A673 (cell line): ENCODE results near the gene CTAG2. TPM values are rescaled to one million over a fixed set of nuclear protein-coding genes. Genes with fewer than 3 reads are reported as not detected.
"Not testable (repeated sequence)": the region's sequence is repeated elsewhere in the genome, so short reads cannot be mapped to it uniquely, and the experiment has no call there.

Source experiments
- BruUV-seq: library from RNA; stranded (reverse); fragments of 400-500 nt; replicated peaks from 2 replicates; lab custom pipeline; 2021; lab: Mats Ljungman, UMichigan
- CTCF ChIA-PET: fragments of 300-600 bp; sonication (Branson Sonifier 250); formaldehyde crosslinking; loops from one replicate; lab custom pipeline; 2022; ENCODE audit warnings: antibody characterized with exemption; lab: Charles Lee
- POLR2A ChIA-PET: fragments of 300-600 bp; sonication (Branson Sonifier 250); formaldehyde crosslinking; loops from one replicate; lab custom pipeline; 2022; ENCODE audit warnings: antibody characterized with exemption; ENCODE audit not compliant: low non-redundant PET; lab: Charles Lee
- DNase-seq: peaks from one replicate; pipeline ENCODE4 v3.0.0-alpha.2; 2015; ENCODE audit warnings: low spot score
- H3K27ac ChIP-seq: fragments of 200-600 bp; sonication (generic); 2 replicates; pipeline ENCODE4 v1.5.1; 2016; ENCODE audit warnings: mixed run types, low read depth, mild to moderate bottlenecking, mixed read lengths, antibody characterized with exemption, low read length; ENCODE audit not compliant: poor library complexity, severe bottlenecking
- H3K27me3 ChIP-seq: fragments of 200-600 bp; sonication (generic); replicated peaks from 2 replicates; pipeline ENCODE4 v1.6.1; 2017; ENCODE audit warnings: mixed run types, low read depth, mild to moderate bottlenecking, mixed read lengths, antibody characterized with exemption, low read length; ENCODE audit not compliant: insufficient read depth, poor library complexity
- H3K36me3 ChIP-seq: fragments of 200-600 bp; sonication (generic); 2 replicates; pipeline ENCODE4 v1.6.1; 2016; ENCODE audit warnings: mixed run types, mild to moderate bottlenecking, mixed read lengths, antibody characterized with exemption, low read length; ENCODE audit not compliant: insufficient read depth, poor library complexity, severe bottlenecking
- H3K4me1 ChIP-seq: fragments of 200-600 bp; sonication (generic); 2 replicates; pipeline ENCODE4 v1.6.1; 2017; ENCODE audit warnings: mixed run types, mild to moderate bottlenecking, mixed read lengths, antibody characterized with exemption, low read length; ENCODE audit not compliant: insufficient read depth, poor library complexity, severe bottlenecking
- H3K4me3 ChIP-seq: fragments of 200-600 bp; sonication (generic); 2 replicates; pipeline ENCODE4 v1.5.1; 2016; ENCODE audit warnings: low read depth, mixed run types, mild to moderate bottlenecking, mixed read lengths, low read length; ENCODE audit not compliant: poor library complexity, severe bottlenecking
- H3K9me3 ChIP-seq: fragments of 200-600 bp; sonication (generic); 2 replicates; pipeline ENCODE4 v1.6.1; 2016; ENCODE audit warnings: mixed run types, low read depth, mild to moderate bottlenecking, mixed read lengths, antibody characterized with exemption, low read length; ENCODE audit not compliant: poor library complexity, severe bottlenecking
- EZH2 ChIP-seq: fragments of 200-600 bp; sonication (generic); IDR thresholded peaks from 2 replicates; pipeline ENCODE4 v1.6.1; 2017; ENCODE audit warnings: borderline replicate concordance, low read depth, mild to moderate bottlenecking, mixed read lengths, antibody characterized with exemption, low read length; ENCODE audit not compliant: poor library complexity, severe bottlenecking
- intact Hi-C: fragments of 100-400 bp; cut with micrococcal nuclease; formaldehyde crosslinking; loops from one replicate; pipeline ENCODE4 v1.10.0; 2022; ENCODE audit not compliant: unreplicated experiment
- total RNA-seq: library from RNA; stranded (reverse); gene quantifications from 2 replicates; pipeline ENCODE4 v1.2.3, GENCODE V29; 2021
- TF ChIP-seq, protein P1 (sequence below): fragments of 300-800, 200-600 bp; sonication (generic); conservative IDR thresholded peaks from 2 replicates; pipeline ENCODE4 v1.5.1; 2017; ENCODE audit warnings: low read depth, mild to moderate bottlenecking, antibody characterized with exemption, low read length, moderate library complexity, mixed read lengths

The CTAG2 gene
- total RNA-seq, 1 experiment from 2014 or later, result not detected

DNA sequence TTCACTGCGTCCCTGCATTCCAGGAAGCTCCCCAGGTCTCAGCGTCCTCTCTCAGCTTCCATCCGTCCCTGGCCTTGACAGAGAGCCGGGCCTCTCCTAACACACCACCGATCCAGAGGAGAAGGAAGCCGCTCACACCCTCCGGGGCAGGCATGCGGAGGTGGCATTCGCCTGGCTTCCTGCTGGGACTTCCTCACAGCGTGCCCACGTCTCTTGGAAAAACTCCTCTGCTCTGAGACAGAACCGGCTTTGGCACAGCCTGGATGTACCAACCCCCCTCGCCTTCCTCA lies 3.2 kb downstream of the CTAG2 start:
- DNase-seq, result no peak
- no peak for TF ChIP-seq EZH2
- TF ChIP-seq, protein P1, sequence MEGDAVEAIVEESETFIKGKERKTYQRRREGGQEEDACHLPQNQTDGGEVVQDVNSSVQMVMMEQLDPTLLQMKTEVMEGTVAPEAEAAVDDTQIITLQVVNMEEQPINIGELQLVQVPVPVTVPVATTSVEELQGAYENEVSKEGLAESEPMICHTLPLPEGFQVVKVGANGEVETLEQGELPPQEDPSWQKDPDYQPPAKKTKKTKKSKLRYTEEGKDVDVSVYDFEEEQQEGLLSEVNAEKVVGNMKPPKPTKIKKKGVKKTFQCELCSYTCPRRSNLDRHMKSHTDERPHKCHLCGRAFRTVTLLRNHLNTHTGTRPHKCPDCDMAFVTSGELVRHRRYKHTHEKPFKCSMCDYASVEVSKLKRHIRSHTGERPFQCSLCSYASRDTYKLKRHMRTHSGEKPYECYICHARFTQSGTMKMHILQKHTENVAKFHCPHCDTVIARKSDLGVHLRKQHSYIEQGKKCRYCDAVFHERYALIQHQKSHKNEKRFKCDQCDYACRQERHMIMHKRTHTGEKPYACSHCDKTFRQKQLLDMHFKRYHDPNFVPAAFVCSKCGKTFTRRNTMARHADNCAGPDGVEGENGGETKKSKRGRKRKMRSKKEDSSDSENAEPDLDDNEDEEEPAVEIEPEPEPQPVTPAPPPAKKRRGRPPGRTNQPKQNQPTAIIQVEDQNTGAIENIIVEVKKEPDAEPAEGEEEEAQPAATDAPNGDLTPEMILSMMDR, result no peak
- Histone ChIP-seq H3K9me3 (no peaks in the 10 kb centered on the region), H3K27me3 (no peaks in the 10 kb centered on the region), H3K27ac (no peak overlapping the region), H3K4me1 (no peaks in the 10 kb centered on the region), H3K4me3 (no peak overlapping the region), H3K36me3 (no peaks in the 10 kb centered on the region)
- ChIA-PET CTCF (no interaction called here), POLR2A (no interaction called here)
- BruUV-seq, result no TSS peak
- intact Hi-C loops, result loop anchor here (10.0 kb wide), 1 partner anchor 55 kb away; no protein-coding TSS in a partner anchor

DNA sequence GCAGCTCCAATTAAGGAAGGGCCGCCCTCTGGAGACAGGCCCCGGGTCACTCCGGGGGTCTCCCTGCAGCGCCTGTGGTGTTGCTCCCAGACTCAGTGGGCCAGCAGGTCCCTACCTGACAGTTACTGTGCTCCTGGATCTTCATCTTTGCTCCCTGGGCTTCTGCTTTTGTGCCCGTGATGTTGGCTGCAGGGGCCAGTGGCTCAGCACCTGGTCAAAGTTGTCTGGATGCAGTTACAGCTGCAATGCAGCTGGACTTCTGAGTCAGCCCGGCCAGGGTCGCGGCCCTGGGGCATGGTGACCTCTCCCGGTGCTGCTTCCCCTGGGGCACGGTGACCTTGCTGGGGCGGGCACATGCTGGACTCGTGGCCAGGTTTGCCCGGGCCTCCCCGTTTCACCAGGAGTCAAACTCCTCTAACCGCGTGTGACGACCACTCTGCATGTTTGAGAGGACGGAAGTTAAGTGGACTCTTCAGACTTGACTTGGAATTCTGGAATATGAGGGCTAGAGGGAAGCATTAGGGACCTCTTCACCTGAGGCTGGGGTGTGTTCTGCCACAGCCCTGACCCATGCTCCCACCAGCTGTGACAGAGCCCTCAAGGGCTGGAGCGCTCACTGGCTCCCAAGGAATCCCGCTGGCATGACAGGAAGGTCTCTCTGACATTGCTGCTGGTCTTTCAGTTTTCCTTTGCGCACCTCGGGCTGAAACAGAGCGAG lies 3.7 kb downstream of the CTAG2 start:
- BruUV-seq, result no TSS peak
- CTCF ChIA-PET, result no interaction called here
- TF ChIP-seq EZH2, result no peak
- TF ChIP-seq, protein P1, result no peak

DNA sequence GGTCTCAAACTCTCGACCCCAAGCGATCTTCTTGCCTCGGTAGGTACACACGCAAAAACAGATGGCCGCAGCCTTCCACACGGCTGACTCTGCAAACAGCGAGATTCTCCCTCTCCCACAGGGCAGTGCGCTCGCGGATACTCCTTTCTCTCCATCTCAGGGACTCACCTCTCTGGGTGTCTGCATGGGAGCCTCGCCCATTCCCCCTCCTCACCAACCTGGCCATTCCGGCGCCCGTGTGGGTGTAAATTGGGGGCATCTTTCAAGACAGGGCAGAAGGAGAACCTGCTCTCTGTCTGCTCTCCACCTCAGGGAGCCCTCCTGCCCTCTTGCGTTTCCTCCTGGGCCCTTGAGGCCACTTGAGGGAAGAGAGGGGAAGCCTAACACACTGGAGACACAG lies 4.4 kb downstream of the CTAG2 start:
- no peaks in the 10 kb centered on the region for H3K4me1 ChIP-seq
- TF ChIP-seq, protein P1, result no peak
- TF ChIP-seq EZH2, result no peak
- no peak overlapping the region for H3K27ac ChIP-seq
- H3K27me3 ChIP-seq, result no peaks in the 10 kb centered on the region
- no TSS peak for BruUV-seq
- H3K4me3 ChIP-seq, result no peak overlapping the region
- ChIA-PET CTCF (no interaction called here), POLR2A (no interaction called here)
- no peaks in the 10 kb centered on the region for H3K36me3 ChIP-seq
- H3K9me3 ChIP-seq, result no peaks in the 10 kb centered on the region
- no peak for DNase-seq
- intact Hi-C loops, result no loop called here

More for the DNA sequence above, 3.7 kb downstream of the CTAG2 start:
- intact Hi-C loops, result loop anchor here (10.0 kb wide), 1 partner anchor 55 kb away; no protein-coding TSS in a partner anchor
- POLR2A ChIA-PET, result no interaction called here
- no peaks in the 10 kb centered on the region for H3K27me3 ChIP-seq
- no peaks in the 10 kb centered on the region for H3K9me3 ChIP-seq
- H3K27ac ChIP-seq, result no peak overlapping the region
- no peaks in the 10 kb centered on the region for H3K4me1 ChIP-seq
- no peak for DNase-seq
- H3K36me3 ChIP-seq, result no peaks in the 10 kb centered on the region
- no peak overlapping the region for H3K4me3 ChIP-seq

DNA sequence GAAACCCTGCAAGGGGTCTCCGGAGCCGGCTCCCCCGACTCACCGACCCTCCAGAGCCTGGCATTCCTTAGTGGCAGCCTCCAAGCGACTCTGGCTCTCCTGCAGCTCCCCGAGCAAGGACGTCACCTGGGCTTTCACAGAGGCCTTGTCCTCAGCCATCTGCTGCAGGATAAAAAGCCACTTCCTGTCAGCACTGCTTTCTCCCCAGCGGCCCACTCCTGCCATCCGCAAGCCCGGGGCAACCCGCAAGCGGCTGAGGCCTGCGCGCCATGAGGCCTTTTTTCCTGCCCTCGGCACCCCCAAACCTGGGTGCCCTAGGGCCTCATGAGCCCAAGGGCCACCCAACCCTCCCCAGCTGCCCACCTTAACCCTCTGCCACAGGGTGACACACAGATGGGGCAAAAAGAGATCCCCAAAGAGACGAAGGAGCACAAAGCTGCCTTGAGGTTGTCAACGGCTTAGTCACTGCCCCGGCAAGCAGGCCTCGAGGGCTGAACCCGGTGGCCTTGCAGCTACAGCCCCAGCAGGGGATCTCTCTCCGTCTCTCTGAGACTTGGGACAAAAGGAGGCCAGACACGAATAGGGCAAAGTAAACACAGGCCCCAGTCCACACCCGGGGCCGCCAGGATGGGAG lies 7.5 kb downstream of the CTAG2 start:
- intact Hi-C loops, POLR2A ChIA-PET, CTCF ChIA-PET, DNase-seq, H3K27ac ChIP-seq, H3K4me1 ChIP-seq, H3K27me3 ChIP-seq, BruUV-seq, H3K9me3 ChIP-seq, H3K4me3 ChIP-seq, H3K36me3 ChIP-seq: not testable (repeated sequence)

DNA sequence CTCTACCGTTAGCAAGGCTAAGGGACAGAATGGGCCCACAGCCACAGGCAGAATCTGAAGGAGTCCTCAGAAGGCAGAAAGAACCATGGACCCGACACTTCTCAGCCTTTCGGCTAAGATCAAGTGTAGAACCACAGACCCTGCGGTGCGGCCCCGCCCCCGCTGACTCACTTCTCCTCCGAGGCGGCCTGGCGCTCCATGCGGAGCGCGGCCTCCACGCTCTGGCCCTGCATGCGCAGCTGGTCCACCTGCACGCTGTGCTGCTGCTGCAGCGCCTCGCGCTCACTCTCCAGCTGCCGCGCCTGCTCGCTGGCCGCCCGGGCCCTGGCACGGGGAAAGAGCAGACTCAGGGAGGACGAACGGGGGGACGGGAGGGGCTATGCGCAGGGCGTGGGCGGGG lies 9.7 kb downstream of the CTAG2 start:
- H3K4me3 ChIP-seq, H3K4me1 ChIP-seq, H3K27me3 ChIP-seq, H3K9me3 ChIP-seq, POLR2A ChIA-PET, CTCF ChIA-PET, BruUV-seq, DNase-seq, H3K27ac ChIP-seq, H3K36me3 ChIP-seq, intact Hi-C loops: not testable (repeated sequence)
